SK-N-SH (cell line): ENCODE measurements around the gene GMNN. TPM values are rescaled to one million over a fixed set of nuclear protein-coding genes. Genes with fewer than 3 reads are reported as not detected.

ENCODE experiments used
- CTCF ChIA-PET: fragments of 300-600, 350-600 bp; formaldehyde crosslinking; extraction: SDS; loops from one replicate; lab custom pipeline; 2021; lab: Yijun Ruan, JAX
- POLR2A ChIA-PET: fragments of 350-600 bp; sonication (Branson Sonifier 250); formaldehyde crosslinking; extraction: SDS; loops from one replicate; lab custom pipeline; 2020; ENCODE audit warnings: antibody characterized with exemption, inconsistent platforms; lab: Yijun Ruan, JAX
- DNase-seq: peaks from one replicate; pipeline ENCODE4 v3.0.0; 2012
- H2AFZ ChIP-seq: fragments of 200-600 bp; sonication (generic); 2 replicates; pipeline ENCODE4 v1.8.1; 2016; ENCODE audit warnings: antibody characterized with exemption, mild to moderate bottlenecking, low read depth
- H3F3A ChIP-seq: fragments of 200-600 bp; sonication (generic); replicated peaks from 2 replicates; pipeline ENCODE3; 2016; ENCODE audit warnings: antibody characterized with exemption, mild to moderate bottlenecking; ENCODE audit not compliant: insufficient read depth
- H3K27ac ChIP-seq, 2 experiments: fragments of 200-500 bp in 1 of 2; fragments of 200-600 bp in 1 of 2; sonication (Bioruptor generic) in 1 of 2; sonication (generic), shearing (Covaris generic) in 1 of 2; 2 replicates each; pipeline versions ENCODE4 v1.5.1 to v1.6.1; 2014 to 2016; ENCODE audit warnings: low read depth in 2 of 2, inconsistent platforms in 1 of 2, low read length in 1 of 2, mild to moderate bottlenecking in 1 of 2, mixed read lengths in 1 of 2
- H3K27me3 ChIP-seq: fragments of 200-600 bp; sonication (generic), shearing (Covaris generic); 2 replicates; pipeline ENCODE4 v1.6.1; 2016; ENCODE audit warnings: mixed run types; ENCODE audit not compliant: insufficient read depth
- H3K36me3 ChIP-seq, 2 experiments: fragments of 200-500 bp in 1 of 2; fragments of 200-600 bp in 1 of 2; sonication (Bioruptor generic) in 1 of 2; sonication (generic) in 1 of 2; replicated peaks in 1 of 2; 2 replicates each; pipeline versions ENCODE3 to v1.5.1; 2014 to 2016; ENCODE audit warnings: low read length in 1 of 2, mild to moderate bottlenecking in 1 of 2; ENCODE audit not compliant: insufficient read depth in 2 of 2, control insufficient read depth in 1 of 2
- H3K4me1 ChIP-seq, 2 experiments: fragments of 200-500 bp in 1 of 2; fragments of 200-600 bp in 1 of 2; sonication (Bioruptor generic) in 1 of 2; sonication (generic), shearing (Covaris generic) in 1 of 2; 2 replicates each; pipeline versions ENCODE4 v1.5.1 to v1.6.1; 2014 to 2016; ENCODE audit warnings: low read depth in 1 of 2, low read length in 1 of 2, mixed run types in 1 of 2; ENCODE audit not compliant: insufficient read depth in 2 of 2, control insufficient read depth in 1 of 2
- H3K4me2 ChIP-seq: fragments of 200-600 bp; sonication (generic), shearing (Covaris generic); 2 replicates; pipeline ENCODE4 v1.6.1; 2017; ENCODE audit warnings: mixed run types
- H3K4me3 ChIP-seq, 2 experiments: fragments of 200-500 bp in 1 of 2; fragments of 200-600 bp in 1 of 2; sonication (Bioruptor generic) in 1 of 2; sonication (generic), shearing (Covaris generic) in 1 of 2; 2 replicates each; pipeline versions ENCODE4 v1.5.1 to v1.8.1; 2014 to 2016; ENCODE audit warnings: low read depth in 2 of 2, inconsistent platforms in 1 of 2, low read length in 1 of 2, mild to moderate bottlenecking in 1 of 2, mixed read lengths in 1 of 2, moderate library complexity in 1 of 2
- H3K79me2 ChIP-seq: fragments of 200-600 bp; sonication (generic); 2 replicates; pipeline ENCODE4 v1.8.1; 2017; ENCODE audit warnings: mild to moderate bottlenecking; ENCODE audit not compliant: insufficient read depth
- H3K9ac ChIP-seq: fragments of 200-600 bp; sonication (generic); 2 replicates; pipeline ENCODE4 v1.6.1; 2017; ENCODE audit warnings: mixed run types
- H3K9me2 ChIP-seq: fragments of 200-600 bp; sonication (generic); 2 replicates; pipeline ENCODE4 v1.6.1; 2017; ENCODE audit warnings: mixed run types
- H3K9me3 ChIP-seq: fragments of 200-600 bp; sonication (generic); 2 replicates; pipeline ENCODE4 v1.6.1; 2017; ENCODE audit warnings: mixed run types, mild to moderate bottlenecking, moderate library complexity
- H4K20me1 ChIP-seq: fragments of 200-600 bp; sonication (generic); 2 replicates; pipeline ENCODE4 v1.6.1; 2017; ENCODE audit warnings: mild to moderate bottlenecking, mixed run types; ENCODE audit not compliant: insufficient read depth
- FOXJ3 ChIP-seq: sonication (generic); formaldehyde crosslinking; IDR thresholded peaks from 2 replicates; pipeline ENCODE4 v1.5.1; 2020; ENCODE audit warnings: mild to moderate bottlenecking, missing genetic modification reagents
- GATA2 ChIP-seq: sonication (generic); formaldehyde crosslinking; IDR thresholded peaks from 2 replicates; pipeline ENCODE4 v1.5.0; 2020; ENCODE audit warnings: mild to moderate bottlenecking, missing genetic modification reagents
- IRF3 ChIP-seq: fragments of 150-350 bp; IDR thresholded peaks from 2 replicates; pipeline ENCODE4 v1.6.1; 2016; ENCODE audit warnings: mild to moderate bottlenecking, low read depth, low read length
- MEF2A ChIP-seq: IDR thresholded peaks from 2 replicates; pipeline ENCODE4 v1.4.0; 2012; ENCODE audit warnings: low read depth, borderline replicate concordance
- POLR2AphosphoS5 ChIP-seq: IDR thresholded peaks from 2 replicates; pipeline ENCODE4 v1.6.1; 2012; ENCODE audit warnings: low read depth, low read length
- SIN3A ChIP-seq: IDR thresholded peaks from 2 replicates; pipeline ENCODE4 v1.6.1; 2012; ENCODE audit warnings: low read depth, mild to moderate bottlenecking, low read length, moderate library complexity, borderline replicate concordance
- TAF1 ChIP-seq: IDR thresholded peaks from 2 replicates; pipeline ENCODE4 v1.6.1; 2012; ENCODE audit warnings: low read depth, mild to moderate bottlenecking, low read length, moderate library complexity, borderline replicate concordance
- TEAD4 ChIP-seq: IDR thresholded peaks from 2 replicates; pipeline ENCODE4 v1.4.0; 2012; ENCODE audit warnings: mild to moderate bottlenecking, borderline replicate concordance; ENCODE audit not compliant: insufficient read depth
- USF2 ChIP-seq: fragments of 150-350 bp; IDR thresholded peaks from 2 replicates; pipeline ENCODE4 v1.6.1; 2017; ENCODE audit warnings: antibody characterized with exemption, low read length, low read depth, borderline replicate concordance
- YY1 ChIP-seq: IDR thresholded peaks from 2 replicates; pipeline ENCODE4 v1.4.0; 2012; ENCODE audit warnings: low read depth, mild to moderate bottlenecking
- WGBS: methylation state at CpG from one replicate; pipeline ENCODE4 v1.1.6; 2017; ENCODE audit warnings: low lambda C conversion rate; 5-methylcytosine and 5-hydroxymethylcytosine counted together
- polyA plus RNA-seq, 3 experiments: library from polyadenylated mRNA; depleted of rRNA; stranded (reverse); fragments of >200 nt; gene quantifications; 2 replicates each; pipeline ENCODE4 v1.2.3, GENCODE V29; 2012
- TF ChIP-seq, protein P1 (sequence below): IDR thresholded peaks from 2 replicates; pipeline ENCODE4 v1.4.0; 2012; ENCODE audit warnings: low read depth, borderline replicate concordance
- TF ChIP-seq, protein P2 (sequence below): IDR thresholded peaks from 2 replicates; pipeline ENCODE4; 2012
- TF ChIP-seq, protein P3 (sequence below): IDR thresholded peaks from 2 replicates; pipeline ENCODE4 v1.4.0; 2012; ENCODE audit warnings: low read depth

GMNN gene
- polyA plus RNA-seq, 1 of the 3 experiments (the other 2 are of a cell fraction) = 16.8 TPM

GRCh38 chr6:24760210-24760609, 14.5 kb upstream of the GMNN start:
- 97% methylated on average over 5 of the region's 5 CpGs for WGBS
- Histone ChIP-seq H3K9me3 (no peaks in the 10 kb centered on the region), H3F3A (no peaks in the 10 kb centered on the region), H3K36me3 (no peaks in the 10 kb centered on the region), H2AFZ (no peak overlapping the region), H3K4me2 (no peak overlapping the region), H3K27me3 (no peaks in the 10 kb centered on the region), H3K4me3 (no peak overlapping the region), H3K9ac (no peak overlapping the region), H3K4me1 (no peaks in the 10 kb centered on the region), H3K27ac (no peak overlapping the region), H4K20me1 (no peaks in the 10 kb centered on the region), H3K9me2 (no peaks in the 10 kb centered on the region), H3K79me2 (no peaks in the 10 kb centered on the region)
- no peak for DNase-seq
- ChIA-PET POLR2A (no interaction called here), CTCF (no interaction called here)
- no peak for TF ChIP-seq MEF2A
- no peak for TF ChIP-seq TAF1
- TF ChIP-seq SIN3A = no peak
- no peak for TF ChIP-seq IRF3
- TF ChIP-seq YY1 = no peak
- no peak for TF ChIP-seq POLR2AphosphoS5
- TF ChIP-seq USF2 = no peak
- TF ChIP-seq, protein P1, sequence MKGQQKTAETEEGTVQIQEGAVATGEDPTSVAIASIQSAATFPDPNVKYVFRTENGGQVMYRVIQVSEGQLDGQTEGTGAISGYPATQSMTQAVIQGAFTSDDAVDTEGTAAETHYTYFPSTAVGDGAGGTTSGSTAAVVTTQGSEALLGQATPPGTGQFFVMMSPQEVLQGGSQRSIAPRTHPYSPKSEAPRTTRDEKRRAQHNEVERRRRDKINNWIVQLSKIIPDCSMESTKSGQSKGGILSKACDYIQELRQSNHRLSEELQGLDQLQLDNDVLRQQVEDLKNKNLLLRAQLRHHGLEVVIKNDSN = no peak
- TF ChIP-seq GATA2 = no peak
- TF ChIP-seq, protein P2, sequence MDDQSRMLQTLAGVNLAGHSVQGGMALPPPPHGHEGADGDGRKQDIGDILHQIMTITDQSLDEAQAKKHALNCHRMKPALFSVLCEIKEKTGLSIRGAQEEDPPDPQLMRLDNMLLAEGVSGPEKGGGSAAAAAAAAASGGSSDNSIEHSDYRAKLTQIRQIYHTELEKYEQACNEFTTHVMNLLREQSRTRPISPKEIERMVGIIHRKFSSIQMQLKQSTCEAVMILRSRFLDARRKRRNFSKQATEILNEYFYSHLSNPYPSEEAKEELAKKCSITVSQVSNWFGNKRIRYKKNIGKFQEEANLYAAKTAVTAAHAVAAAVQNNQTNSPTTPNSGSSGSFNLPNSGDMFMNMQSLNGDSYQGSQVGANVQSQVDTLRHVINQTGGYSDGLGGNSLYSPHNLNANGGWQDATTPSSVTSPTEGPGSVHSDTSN = no peak

GRCh38 chr6:24761193-24761835, 13.4 kb upstream of the GMNN start:
- WGBS = 88% methylated on average over 12 of the region's 17 CpGs
- Histone ChIP-seq H3K9ac (no peak overlapping the region), H3K9me2 (no peaks in the 10 kb centered on the region), H3F3A (no peaks in the 10 kb centered on the region), H3K36me3 (no peaks in the 10 kb centered on the region), H3K79me2 (no peaks in the 10 kb centered on the region), H3K27ac (no peak overlapping the region), H4K20me1 (no peaks in the 10 kb centered on the region), H3K4me2 (no peak overlapping the region), H3K4me3 (no peak overlapping the region)
- ChIA-PET POLR2A (no interaction called here), CTCF (no interaction called here)
- TF ChIP-seq POLR2AphosphoS5 (no peak), FOXJ3 (CRISPR knock-in tag) (no peak), TEAD4 (no peak), IRF3 (no peak)
- TF ChIP-seq, protein P1 = no peak
- TF ChIP-seq, protein P3, sequence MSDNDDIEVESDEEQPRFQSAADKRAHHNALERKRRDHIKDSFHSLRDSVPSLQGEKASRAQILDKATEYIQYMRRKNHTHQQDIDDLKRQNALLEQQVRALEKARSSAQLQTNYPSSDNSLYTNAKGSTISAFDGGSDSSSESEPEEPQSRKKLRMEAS = no peak
- TF ChIP-seq, all 33 proteins: peak for 0
- Histone ChIP-seq H3K4me1 (no peaks in the 10 kb centered on the region), H2AFZ (no peak overlapping the region), H3K9me3 (no peaks in the 10 kb centered on the region), H3K27me3 (no peaks in the 10 kb centered on the region)
- DNase-seq = peak; percentile 30
